Measurements from ENCODE around the gene ZGPAT.
"Not testable (repeated sequence)": the region's sequence is repeated elsewhere in the genome, so short reads cannot be mapped to it uniquely, and the experiment has no call there.

The ZGPAT gene

DNA sequence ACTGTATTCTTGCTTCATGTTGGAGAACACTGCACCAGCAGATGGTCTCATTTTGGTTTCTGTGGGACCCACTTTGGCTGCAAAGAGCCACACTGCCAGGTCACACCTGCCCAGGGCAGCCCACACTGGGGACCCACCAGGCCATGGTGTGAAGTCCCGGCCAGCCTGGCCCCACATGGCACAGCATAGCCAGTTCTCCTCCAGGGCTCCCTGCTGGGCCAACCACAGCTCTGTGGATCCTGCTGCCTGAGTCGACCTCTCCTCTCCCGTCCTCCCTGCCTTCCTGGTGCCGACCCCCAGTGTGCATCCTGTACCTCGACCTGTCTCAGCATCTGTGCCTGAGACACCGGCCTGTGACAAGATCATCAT is 3.1 kb upstream of the ZGPAT start:
- DNase-seq: no peak

DNA sequence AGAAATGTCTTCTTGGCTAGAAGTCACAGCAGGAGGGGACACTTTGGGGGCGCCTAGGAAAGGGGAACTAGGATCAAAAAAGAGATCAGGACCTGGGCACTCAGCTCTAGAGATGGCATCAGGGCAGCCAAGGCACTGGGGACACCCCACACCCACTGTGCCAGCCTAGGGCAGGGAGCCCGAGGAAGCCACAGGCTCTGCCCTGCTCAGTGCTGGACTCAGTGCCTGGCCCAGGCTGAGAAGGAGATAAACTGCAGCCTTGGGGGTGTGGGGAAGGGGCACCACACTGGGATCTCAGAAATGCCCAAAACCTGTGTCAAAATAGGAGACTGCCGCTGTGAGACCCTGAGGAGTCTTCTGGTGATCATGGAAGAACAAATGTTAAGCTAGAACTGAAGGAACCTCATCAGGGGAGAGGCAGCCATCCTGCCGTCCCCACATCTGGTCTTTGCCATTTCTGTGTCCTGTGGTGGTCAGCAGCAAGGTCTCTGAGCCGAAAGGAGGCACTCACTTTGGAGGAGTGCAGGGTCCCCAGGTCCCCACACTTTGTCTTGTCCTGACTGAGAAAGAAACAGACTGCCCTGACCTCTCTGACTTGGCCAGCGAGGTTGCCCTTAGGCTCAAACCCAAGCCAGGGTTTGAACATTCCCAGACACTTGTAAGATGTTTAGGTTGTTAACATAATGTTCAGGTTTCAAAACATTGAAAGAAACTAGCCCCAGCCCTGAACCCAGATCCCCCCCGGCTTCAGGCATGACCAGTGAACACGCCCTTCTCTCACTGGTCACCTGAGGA is 2.4 kb upstream of the ZGPAT start:
- peak; percentile 16 for DNase-seq

- DNase-seq: no peak
These were observed 1.7 kb upstream of the ZGPAT start for GRCh38 chr20:63706027-63706695.

DNA sequence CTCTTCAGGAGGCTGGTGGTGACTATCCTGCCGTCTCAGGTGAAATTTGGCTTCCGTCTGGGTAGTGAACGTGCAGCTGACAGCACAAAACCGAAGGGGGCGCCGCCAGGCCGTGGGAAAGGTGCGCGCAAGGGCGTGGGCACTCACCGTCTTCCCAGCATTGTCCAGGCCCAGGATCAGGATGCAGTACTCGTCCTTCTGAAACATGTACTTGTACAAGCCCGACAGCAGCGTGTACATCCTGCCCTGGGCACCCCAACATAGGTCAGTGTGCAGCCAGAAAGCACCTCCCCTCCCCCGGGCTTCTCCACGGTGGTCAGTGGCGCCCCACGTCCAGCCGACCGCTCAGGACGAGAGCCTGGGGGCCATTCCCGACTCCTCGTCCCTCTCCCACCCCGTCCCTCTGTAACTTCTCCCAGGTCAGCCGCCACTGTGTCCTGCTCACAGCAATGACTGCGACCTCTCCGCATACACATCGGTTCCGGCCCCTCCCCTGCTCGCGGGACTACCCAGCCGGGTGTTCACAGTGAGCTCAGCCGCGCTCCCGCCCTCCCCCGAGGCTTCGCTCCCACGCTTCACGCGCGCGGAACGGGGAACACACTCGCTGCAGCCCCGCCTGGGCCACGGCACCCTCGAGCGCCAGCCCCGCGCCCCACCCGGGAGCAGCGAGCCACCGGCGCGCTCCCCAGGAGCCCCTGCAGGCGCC is 834 bp upstream of the ZGPAT start:
- DNase-seq: peak; percentile 65

DNA sequence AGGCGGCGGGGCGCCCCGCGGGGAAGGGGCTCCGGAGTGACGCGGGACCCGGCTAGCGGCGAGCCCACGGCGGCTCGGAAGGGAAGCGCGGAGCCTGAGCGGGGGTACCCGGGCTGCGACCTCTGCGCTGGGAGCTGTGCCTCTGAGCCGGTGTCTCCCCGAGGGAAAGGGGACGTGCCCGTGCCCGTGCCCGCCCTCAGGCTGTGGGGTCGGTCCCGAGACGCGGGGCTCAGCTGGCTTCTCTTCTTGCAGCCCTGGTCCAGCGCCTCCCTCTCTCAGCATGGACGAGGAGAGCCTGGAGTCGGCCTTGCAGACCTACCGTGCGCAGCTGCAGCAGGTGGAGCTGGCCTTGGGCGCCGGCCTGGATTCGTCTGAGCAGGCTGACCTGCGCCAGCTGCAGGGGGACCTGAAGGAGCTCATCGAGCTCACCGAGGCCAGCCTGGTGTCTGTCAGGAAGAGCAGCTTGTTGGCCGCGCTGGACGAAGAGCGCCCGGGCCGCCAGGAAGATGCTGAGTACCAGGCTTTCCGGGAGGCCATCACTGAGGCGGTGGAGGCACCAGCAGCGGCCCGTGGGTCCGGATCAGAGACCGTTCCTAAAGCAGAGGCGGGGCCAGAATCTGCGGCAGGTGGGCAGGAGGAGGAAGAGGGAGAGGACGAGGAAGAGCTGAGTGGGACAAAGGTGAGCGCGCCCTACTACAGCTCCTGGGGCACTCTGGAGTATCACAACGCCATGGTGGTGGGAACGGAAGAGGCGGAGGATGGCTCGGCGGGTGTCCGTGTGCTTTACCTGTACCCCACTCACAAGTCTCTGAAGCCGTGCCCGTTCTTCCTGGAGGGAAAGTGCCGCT is 686 bp downstream of the ZGPAT start:
- DNase-seq: no peak

DNA sequence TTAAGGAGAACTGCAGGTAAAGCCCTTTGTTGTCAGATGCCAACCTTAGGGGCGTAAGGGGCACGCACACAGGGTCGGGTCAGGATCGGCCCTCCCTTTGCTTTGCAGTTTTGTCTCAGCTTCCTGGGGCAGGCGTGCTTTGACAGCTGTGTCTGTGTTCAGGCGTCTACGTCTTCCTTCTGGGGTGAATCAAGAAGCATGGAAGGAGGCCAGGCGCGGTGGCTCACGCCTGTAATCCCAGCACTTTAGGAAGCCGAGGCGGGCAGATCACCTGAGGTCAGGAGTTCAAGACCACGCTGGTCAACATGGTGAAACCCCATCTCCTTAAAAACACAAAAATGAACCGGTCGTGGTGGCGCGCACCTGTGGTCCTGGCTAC is 1.3 kb downstream of the ZGPAT start:
- no peak for DNase-seq

DNA sequence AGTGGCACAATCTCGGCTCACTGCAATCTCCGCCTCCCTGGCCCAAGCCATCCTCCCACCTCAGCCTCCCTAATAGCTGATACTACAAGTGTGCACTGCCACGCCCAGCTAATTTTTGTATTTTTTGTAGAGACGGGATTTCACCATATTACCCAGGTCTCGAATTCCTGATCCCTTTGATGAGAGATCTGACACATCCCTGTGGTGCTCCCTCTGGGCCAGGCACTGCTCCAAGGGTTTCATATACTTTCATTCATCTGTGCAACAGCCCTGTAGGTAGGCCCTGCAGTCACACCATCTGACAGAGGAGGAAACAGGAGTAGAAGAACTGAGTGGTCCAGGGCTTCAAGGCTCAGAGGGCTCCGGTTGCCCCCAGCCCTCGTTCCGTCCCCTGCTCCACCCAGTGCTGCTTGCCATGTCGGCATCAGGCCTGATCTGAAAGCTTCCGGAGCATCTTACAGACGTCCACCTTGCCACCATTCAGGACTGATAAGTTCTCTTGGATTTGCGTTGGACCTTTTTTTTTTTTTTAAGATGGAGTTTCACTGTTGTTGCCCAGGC is 3.3 kb downstream of the ZGPAT start:
- DNase-seq: no peak

DNA sequence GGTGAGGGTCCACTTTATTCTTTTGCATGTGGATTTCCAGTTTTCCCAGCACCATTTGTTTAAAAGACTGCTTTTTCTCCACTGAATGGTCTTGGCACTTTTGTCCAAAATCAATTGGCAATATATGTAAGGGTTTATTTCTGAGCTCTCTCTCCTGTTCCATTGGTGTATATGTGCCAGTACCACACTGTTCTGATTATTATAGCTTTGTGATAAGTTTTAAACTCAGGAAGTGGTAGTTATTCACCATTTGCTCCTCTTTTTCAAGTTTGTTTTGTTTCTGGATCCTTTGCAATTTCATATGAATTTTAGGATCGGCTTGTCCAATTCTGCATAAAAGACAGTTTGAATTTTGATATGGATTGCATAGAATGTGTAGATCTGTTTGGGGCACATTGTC is 4.4 kb downstream of the ZGPAT start:
- no peak for DNase-seq

DNA sequence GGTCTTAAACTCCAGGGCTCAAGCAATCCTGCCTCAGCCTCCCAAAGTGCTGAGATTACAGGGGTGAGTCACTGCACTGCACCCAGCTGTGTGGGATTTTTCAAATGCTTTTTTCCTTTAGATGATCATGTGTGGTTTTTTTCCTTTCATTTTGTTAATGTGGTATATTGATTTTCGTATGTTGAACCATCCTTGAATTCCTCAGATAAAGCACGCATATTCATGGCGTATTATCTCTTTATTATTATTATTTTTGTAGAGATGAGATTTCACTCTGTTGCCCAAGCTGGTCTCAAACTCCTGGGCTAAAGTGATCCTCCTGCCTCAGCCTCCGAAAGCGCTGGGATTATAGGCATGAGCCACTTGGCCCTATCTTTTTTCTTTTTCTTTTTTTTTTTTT is 7.0 kb downstream of the ZGPAT start:
- DNase-seq: no peak

DNA sequence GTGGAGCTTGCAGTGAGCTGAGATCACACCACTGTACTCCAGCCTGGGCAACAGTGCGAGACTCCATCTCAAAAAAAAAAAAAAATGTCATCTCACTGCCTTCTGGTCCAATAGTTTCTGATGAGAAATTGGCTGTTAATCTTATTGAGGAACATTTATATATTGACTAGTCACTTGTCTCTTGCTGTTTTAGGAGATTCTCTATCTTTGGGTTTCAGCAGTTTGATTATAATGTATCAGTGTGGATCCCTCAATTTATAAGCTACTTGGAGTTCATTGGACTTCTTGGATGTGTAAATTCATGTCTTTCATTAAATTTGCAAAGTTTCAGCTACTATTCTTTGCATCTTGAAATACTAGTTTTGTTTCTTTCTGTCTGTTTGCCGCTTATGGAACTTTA is 11.2 kb downstream of the ZGPAT start:
- no peak for DNase-seq

DNA sequence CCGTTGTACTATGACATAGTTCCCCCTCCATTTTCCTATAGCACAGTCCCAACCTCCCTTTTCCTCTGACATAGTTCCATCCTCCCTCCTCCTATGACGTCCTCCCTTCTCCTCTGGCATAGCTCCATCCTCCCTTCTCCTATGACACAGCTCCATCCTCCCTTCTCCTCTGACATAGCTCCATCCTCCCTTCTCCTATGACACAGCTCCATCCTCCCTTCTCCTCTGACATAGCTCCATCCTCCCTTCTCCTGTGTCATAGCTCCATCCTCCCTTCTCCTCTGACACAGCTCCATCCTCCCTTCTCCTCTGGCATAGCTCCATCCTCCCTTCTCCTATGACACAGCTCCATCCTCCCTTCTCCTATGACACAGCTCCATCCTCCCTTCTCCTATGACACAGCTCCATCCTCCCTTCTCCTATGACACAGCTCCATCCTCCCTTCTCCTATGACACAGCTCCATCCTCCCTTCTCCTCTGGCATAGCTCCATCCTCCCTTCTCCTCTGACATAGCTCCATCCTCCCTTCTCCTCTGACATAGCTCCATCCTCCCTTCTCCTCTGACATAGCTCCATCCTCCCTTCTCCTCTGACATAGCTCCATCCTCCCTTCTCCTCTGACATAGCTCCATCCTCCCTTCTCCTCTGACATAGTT is 15.3 kb downstream of the ZGPAT start:
- not testable (repeated sequence) for DNase-seq

DNA sequence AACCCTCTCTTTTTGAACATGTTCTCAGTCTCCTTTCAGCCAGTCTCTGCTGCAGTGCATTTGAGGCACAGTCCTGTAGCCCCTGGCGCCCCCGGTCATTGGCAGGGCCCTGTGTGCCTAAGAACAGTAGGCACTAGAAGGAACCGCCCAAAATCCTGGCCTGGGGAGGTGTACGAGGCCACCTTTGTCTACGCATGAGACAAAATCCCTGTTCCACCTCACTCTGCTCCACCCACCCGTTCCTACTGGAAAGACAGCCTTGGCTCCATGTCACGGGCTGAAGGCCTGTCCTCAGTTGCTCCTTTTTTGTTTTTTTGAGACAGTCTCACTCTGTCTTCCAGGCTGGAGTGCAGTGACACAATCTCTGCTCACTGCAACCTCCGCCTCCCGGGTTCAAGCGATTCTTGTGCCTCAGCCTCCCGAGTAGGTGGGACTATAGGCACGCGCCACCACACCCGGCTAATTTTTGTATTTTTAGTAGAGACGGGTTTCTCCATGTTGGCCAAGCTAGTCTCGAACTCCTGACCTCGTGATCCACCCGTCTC is 22.4 kb downstream of the ZGPAT start:
- DNase-seq: not testable (repeated sequence)

DNA sequence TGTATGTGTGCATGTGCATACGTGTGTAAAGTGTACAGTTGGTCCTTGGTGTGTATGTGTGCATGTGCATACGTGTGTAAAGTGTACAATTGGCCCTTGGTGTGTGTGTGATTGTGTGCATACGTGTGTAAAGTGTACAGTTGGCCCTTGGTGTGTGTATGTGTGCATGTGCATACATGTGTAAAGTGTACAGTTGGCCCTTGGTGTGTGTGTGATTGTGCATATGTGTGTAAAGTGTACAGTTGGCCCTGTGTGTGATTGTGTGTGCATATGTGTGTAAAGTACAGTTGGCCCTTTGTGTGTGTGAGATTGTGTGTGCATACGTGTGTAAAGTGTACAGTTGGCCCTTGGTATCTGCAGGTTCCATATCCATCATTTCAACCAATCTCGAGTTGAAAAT is 23.6 kb downstream of the ZGPAT start:
- DNase-seq: no peak

- DNase-seq: no peak
These were observed 24.6 kb downstream of the ZGPAT start for GRCh38 chr20:63732118-63733095.

DNA sequence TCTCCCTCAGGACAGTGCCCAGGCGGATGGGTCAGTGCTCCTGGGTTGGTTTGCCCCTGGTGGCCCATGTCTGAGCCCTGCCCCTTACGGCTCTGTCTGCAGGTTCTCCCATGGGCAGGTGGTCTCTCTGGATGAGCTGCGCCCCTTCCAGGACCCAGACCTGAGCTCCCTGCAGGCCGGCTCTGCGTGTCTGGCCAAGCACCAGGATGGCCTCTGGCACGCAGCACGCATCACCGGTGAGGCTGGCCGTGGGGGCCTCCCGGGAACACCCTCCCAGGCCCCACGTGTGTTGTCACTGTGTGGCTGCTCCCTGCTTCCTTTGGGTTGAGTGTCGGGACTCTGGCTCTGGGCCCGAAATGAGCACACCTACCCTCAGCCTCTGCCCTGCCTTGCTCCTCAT is 25.3 kb downstream of the ZGPAT start:
- DNase-seq: no peak

DNA sequence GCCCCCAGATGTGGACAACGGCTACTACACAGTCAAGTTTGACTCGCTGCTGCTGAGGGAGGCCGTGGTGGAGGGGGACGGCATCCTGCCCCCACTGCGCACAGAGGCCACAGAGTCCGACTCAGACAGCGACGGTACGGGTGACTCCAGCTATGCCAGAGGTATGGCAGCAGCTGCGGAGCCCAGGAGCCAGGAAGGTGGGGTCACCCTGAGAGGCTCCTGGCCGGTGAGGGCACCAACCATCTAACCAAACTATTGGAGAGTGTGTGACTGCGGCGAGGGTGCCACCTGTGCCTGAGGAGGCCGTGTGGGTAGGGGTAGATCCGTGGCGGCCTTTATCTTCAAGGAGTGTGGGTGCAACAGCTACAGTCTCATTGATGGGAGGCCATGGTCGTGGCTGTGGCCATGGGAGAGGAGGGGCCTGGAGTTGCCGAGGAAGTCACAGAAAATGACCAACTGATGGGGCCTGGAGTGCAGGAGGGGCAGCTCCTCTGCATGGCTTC is 25.8 kb downstream of the ZGPAT start:
- DNase-seq: no peak

DNA sequence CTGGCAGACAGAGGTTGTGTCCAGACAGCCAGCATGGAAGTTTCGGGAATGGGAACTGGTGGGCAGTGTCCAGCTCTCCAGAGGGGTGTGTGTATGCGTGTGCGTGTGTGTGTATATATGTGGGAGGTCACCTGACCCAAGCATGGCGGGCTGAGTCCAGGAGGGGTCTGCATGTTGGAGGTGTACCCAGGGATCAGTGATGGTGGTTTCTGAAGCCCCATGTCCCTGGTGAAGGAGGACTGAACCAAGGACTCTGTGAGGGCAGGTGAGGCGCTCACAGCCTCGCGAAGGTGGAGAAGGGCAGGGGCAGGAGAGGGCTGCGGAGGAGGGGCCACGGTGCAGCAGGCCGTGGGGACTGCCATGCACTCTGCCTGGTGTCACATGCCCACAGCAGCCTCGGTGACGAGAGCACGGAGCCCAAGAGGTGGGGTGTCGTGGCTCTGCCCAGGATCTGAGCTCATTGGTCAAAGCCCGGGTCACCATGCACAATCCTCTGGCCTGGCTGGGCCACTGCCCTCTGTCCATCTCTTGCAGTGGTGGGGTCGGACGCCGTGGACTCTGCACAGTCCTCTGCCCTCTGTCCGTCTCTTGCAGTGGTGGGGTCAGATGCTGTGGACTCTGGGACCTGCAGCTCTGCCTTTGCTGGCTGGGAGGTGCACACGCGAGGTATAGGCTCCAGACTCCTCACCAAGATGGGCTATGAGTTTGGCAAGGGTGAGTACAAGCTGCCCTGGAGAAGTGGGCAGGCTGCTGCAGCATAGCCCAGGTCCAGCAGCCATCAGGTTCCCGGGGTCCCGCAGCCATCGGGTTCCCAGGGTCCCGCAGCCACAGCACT is 26.5 kb downstream of the ZGPAT start:
- DNase-seq: peak; percentile 33

DNA sequence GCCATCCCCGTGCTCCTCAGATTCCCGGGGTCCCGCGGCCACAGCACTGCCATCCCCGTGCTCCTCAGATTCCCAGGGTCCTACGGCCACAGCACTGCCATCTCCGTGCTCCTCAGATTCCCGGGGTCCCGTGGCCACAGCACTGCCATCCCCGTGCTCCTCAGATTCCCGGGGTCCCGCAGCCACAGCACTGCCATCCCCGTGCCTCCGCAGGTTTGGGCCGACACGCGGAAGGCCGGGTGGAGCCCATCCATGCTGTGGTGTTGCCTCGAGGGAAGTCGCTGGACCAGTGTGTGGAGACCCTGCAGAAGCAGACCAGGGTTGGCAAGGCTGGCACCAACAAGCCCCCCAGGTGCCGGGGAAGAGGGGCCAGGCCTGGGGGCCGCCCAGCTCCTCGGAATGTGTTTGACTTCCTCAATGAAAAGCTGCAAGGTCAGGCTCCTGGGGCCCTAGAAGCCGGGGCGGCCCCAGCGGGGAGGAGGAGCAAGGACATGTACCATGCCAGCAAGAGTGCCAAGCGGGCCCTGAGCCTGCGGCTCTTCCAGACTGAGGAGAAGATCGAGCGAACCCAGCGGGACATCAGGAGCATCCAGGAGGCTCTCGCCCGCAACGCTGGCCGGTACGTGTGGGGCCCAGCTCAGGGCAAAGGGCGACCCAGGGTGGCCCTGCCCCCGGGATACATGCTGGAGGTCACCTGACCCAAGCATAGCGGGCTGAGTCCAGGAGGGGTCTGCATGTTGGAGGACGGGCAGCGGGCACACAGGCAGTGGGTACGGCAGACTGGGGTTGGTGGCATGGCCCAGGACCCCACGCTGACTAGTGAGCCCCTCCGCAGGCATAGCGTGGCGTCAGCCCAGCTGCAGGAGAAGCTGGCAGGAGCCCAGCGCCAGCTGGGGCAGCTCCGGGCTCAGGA is 27.4 kb downstream of the ZGPAT start:
- peak; percentile 58 for DNase-seq
